Measurements from ENCODE around the gene KIAA1671.
"Not testable (repeated sequence)": the region's sequence is repeated elsewhere in the genome, so short reads cannot be mapped to it uniquely, and the experiment has no call there.

The KIAA1671 gene

GRCh38 chr22:25174888-25175411, 222.4 kb downstream of the KIAA1671 start:
- DNase-seq (ENCODE audit: low spot score), result no peak

- DNase-seq (ENCODE audit: low spot score), result no peak
Observed at GRCh38 chr22:25176175-25176574, 223.7 kb downstream of the KIAA1671 start.

GRCh38 chr22:25176799-25177198, 224.3 kb downstream of the KIAA1671 start:
- no peak for DNase-seq (ENCODE audit: low spot score)

- DNase-seq (ENCODE audit: low spot score), result no peak
Observed at GRCh38 chr22:25177226-25177625, 224.7 kb downstream of the KIAA1671 start.

GRCh38 chr22:25177895-25178294, 225.4 kb downstream of the KIAA1671 start:
- DNase-seq (ENCODE audit: low spot score), result no peak

GRCh38 chr22:25178348-25178747, 225.8 kb downstream of the KIAA1671 start:
- DNase-seq (ENCODE audit: low spot score), result not testable (repeated sequence)

- DNase-seq (ENCODE audit: low spot score), result not testable (repeated sequence)
Observed at GRCh38 chr22:25178869-25179631, 226.5 kb downstream of the KIAA1671 start.

GRCh38 chr22:25182131-25183110, 229.9 kb downstream of the KIAA1671 start:
- no peak for DNase-seq (ENCODE audit: low spot score)

- DNase-seq (ENCODE audit: low spot score), result no peak
Observed at GRCh38 chr22:25183949-25184619, 231.6 kb downstream of the KIAA1671 start.

GRCh38 chr22:25186140-25186539, 233.6 kb downstream of the KIAA1671 start:
- DNase-seq (ENCODE audit: low spot score), result no peak

- no peak for DNase-seq (ENCODE audit: low spot score)
Observed at GRCh38 chr22:25187469-25187868, 235.0 kb downstream of the KIAA1671 start.

- no peak for DNase-seq (ENCODE audit: low spot score)
Observed at GRCh38 chr22:25192406-25192805, 239.9 kb downstream of the KIAA1671 start.

- no peak for DNase-seq (ENCODE audit: low spot score)
Observed at GRCh38 chr22:25193130-25193529, 240.6 kb downstream of the KIAA1671 start.

- DNase-seq (ENCODE audit: low spot score), result no peak
Observed at GRCh38 chr22:25193548-25193947, 241.0 kb downstream of the KIAA1671 start.

GRCh38 chr22:25196326-25196725, 243.8 kb downstream of the KIAA1671 start:
- no peak for DNase-seq (ENCODE audit: low spot score)

- DNase-seq (ENCODE audit: low spot score), result no peak
Observed at GRCh38 chr22:25197340-25197739, 244.8 kb downstream of the KIAA1671 start.

- DNase-seq (ENCODE audit: low spot score), result no peak
Observed at GRCh38 chr22:25199731-25200520, 247.4 kb downstream of the KIAA1671 start, which contains the start of gene CRYBB3. Gene CRYBB3, plus strand, starts transcription at chr22:25199858. Its CDS starts 1,539 bp downstream, at chr22:25201397.

- DNase-seq (ENCODE audit: low spot score), result no peak
Observed at GRCh38 chr22:25200967-25201366, 248.5 kb downstream of the KIAA1671 start.

- no peak for DNase-seq (ENCODE audit: low spot score)
Observed at GRCh38 chr22:25201557-25202273, 249.2 kb downstream of the KIAA1671 start.

- peak; percentile 35 for DNase-seq (ENCODE audit: low spot score)
Observed at GRCh38 chr22:25202290-25202921, 249.9 kb downstream of the KIAA1671 start.
